Measurements from ENCODE around the gene ATP10A.

GRCh38 chr15:25844076-25844475 lies 19.1 kb downstream of the ATP10A start:
- TF ChIP-seq MEF2A (IDR thresholded peaks at IDR 0.05; ENCODE audit: borderline replicate concordance, low read depth) (no peak), ZBTB33 (IDR thresholded peaks at IDR 0.05; ENCODE audit: borderline replicate concordance, low read depth) (no peak), CTCF (IDR thresholded peaks at IDR 0.05) (no peak), MAX (IDR thresholded peaks at IDR 0.05; ENCODE audit: low read depth) (no peak), RCOR1 (IDR thresholded peaks at IDR 0.05; ENCODE audit: low read length) (no peak), GABPA (IDR thresholded peaks at IDR 0.05; ENCODE audit: low read depth) (no peak), FOXM1 (IDR thresholded peaks at IDR 0.05; ENCODE audit: low read depth) (no peak), USF1 (IDR thresholded peaks at IDR 0.05; ENCODE audit: borderline replicate concordance, low read depth) (no peak), FOXJ3 (CRISPR knock-in tag; IDR thresholded peaks at IDR 0.05) (no peak), TEAD4 (IDR thresholded peaks at IDR 0.05; ENCODE audit: borderline replicate concordance, insufficient read depth) (no peak), RFX5 (IDR thresholded peaks at IDR 0.05; ENCODE audit: low read length) (no peak), NFIC (IDR thresholded peaks at IDR 0.05; ENCODE audit: borderline replicate concordance) (no peak), REST (IDR thresholded peaks at IDR 0.05; ENCODE audit: low read depth, low read length) (no peak), EP300 (IDR thresholded peaks at IDR 0.05; ENCODE audit: borderline replicate concordance in 1 of 2, low read depth in 1 of 2, low read length in 1 of 2) (no peak)
